ENCODE results near the gene BMP15.

BMP15 gene

DNA sequence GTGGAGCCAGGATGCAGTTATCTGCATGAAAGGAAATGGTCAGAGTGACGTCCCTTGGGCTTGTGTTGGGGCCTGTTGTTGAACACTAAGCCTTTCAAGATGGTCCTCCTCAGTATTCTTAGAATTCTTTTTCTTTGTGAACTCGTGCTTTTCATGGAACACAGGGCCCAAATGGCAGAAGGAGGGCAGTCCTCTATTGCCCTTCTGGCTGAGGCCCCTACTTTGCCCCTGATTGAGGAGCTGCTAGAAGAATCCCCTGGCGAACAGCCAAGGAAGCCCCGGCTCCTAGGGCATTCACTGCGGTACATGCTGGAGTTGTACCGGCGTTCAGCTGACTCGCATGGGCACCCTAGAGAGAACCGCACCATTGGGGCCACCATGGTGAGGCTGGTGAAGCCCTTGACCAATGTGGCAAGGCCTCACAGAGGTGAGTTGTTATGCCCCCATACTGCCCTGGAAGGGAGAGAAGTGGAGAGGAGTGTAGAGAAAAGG is at the start of gene BMP15:
Gene BMP15, plus strand, starts transcription at position 51 of the 492 bp plus-strand sequence. Its CDS starts 49 bp downstream, at position 100.
- H3K27me3 ChIP-seq (ENCODE audit: control insufficient read depth, insufficient read depth, low read length) = no peaks in the 10 kb centered on the region
- no peaks in the 10 kb centered on the region for H3K4me1 ChIP-seq (ENCODE audit: control insufficient read depth, insufficient read depth, low read length)
- H3K9me3 ChIP-seq (ENCODE audit: control insufficient read depth, insufficient read depth, low read length) = no peaks in the 10 kb centered on the region
- no peak within 1 kb of the TSS for H3K27ac ChIP-seq (ENCODE audit: low read depth, low read length)
- H3K9ac ChIP-seq (ENCODE audit: low read depth, low read length) = no peak within 1 kb of the TSS
- H3K4me3 ChIP-seq (ENCODE audit: low read depth, low read length) = no peak within 1 kb of the TSS
- no peaks in the 10 kb centered on the region for H3K36me3 ChIP-seq (ENCODE audit: control insufficient read depth, insufficient read depth, low read length)

GRCh38 chrX:50863471-50863870 is 47.1 kb upstream of the BMP15 start:
- Histone ChIP-seq H3K9me3 (ENCODE audit: control insufficient read depth, insufficient read depth, low read length) (no peaks in the 10 kb centered on the region), H3K27me3 (ENCODE audit: control insufficient read depth, insufficient read depth, low read length) (no peaks in the 10 kb centered on the region), H3K9ac (ENCODE audit: low read depth, low read length) (no peak overlapping the region), H3K36me3 (ENCODE audit: control insufficient read depth, insufficient read depth, low read length) (no peaks in the 10 kb centered on the region), H3K27ac (ENCODE audit: low read depth, low read length) (no peak overlapping the region), H3K4me1 (ENCODE audit: control insufficient read depth, insufficient read depth, low read length) (no peaks in the 10 kb centered on the region), H3K4me3 (ENCODE audit: low read depth, low read length) (no peak overlapping the region)

GRCh38 chrX:50865311-50865710 is 45.2 kb upstream of the BMP15 start:
- Histone ChIP-seq H3K9ac (ENCODE audit: low read depth, low read length) (no peak overlapping the region), H3K4me1 (ENCODE audit: control insufficient read depth, insufficient read depth, low read length) (no peaks in the 10 kb centered on the region), H3K27me3 (ENCODE audit: control insufficient read depth, insufficient read depth, low read length) (no peaks in the 10 kb centered on the region), H3K27ac (ENCODE audit: low read depth, low read length) (no peak overlapping the region), H3K9me3 (ENCODE audit: control insufficient read depth, insufficient read depth, low read length) (no peaks in the 10 kb centered on the region), H3K4me3 (ENCODE audit: low read depth, low read length) (no peak overlapping the region), H3K36me3 (ENCODE audit: control insufficient read depth, insufficient read depth, low read length) (no peaks in the 10 kb centered on the region)

DNA sequence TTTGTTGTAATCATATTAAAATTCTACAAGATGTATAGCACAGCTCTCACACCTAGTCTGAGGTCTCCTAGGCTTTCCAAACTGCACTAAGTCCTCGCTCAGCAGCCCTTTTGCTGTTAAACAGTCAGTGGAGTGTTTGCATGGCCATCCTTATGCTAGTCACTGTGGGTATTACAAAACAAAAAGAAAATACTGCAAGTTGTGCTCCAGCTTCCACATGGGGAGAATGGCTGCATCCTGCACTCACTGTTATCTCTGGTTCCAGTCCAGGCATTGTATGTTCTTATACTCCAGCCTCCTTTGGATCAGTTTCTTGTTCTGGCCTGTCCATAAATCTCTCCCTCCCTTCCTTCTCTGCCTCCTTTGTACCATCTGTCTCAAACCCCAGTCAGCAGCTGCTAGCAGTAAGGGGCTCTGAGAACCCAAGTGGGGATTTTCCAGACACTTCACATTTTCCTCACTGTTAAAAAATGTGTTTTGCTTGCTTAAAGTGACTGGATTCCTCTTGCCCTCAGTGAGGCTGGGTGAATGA is 38.5 kb upstream of the BMP15 start:
- Histone ChIP-seq H3K4me3 (ENCODE audit: low read depth, low read length) (no peak overlapping the region), H3K4me1 (ENCODE audit: control insufficient read depth, insufficient read depth, low read length) (peaks cover 11% of the 10 kb centered on the region), H3K27me3 (ENCODE audit: control insufficient read depth, insufficient read depth, low read length) (no peaks in the 10 kb centered on the region), H3K36me3 (ENCODE audit: control insufficient read depth, insufficient read depth, low read length) (no peaks in the 10 kb centered on the region), H3K27ac (ENCODE audit: low read depth, low read length) (no peak overlapping the region), H3K9ac (ENCODE audit: low read depth, low read length) (no peak overlapping the region), H3K9me3 (ENCODE audit: control insufficient read depth, insufficient read depth, low read length) (no peaks in the 10 kb centered on the region)

- Histone ChIP-seq H3K27ac (ENCODE audit: low read depth, low read length) (no peak overlapping the region), H3K9ac (ENCODE audit: low read depth, low read length) (no peak overlapping the region), H3K9me3 (ENCODE audit: control insufficient read depth, insufficient read depth, low read length) (no peaks in the 10 kb centered on the region), H3K4me1 (ENCODE audit: control insufficient read depth, insufficient read depth, low read length) (peaks cover 15% of the 10 kb centered on the region), H3K27me3 (ENCODE audit: control insufficient read depth, insufficient read depth, low read length) (no peaks in the 10 kb centered on the region), H3K36me3 (ENCODE audit: control insufficient read depth, insufficient read depth, low read length) (no peaks in the 10 kb centered on the region), H3K4me3 (ENCODE audit: low read depth, low read length) (no peak overlapping the region)
Observed at GRCh38 chrX:50874876-50875275, 35.7 kb upstream of the BMP15 start.

DNA sequence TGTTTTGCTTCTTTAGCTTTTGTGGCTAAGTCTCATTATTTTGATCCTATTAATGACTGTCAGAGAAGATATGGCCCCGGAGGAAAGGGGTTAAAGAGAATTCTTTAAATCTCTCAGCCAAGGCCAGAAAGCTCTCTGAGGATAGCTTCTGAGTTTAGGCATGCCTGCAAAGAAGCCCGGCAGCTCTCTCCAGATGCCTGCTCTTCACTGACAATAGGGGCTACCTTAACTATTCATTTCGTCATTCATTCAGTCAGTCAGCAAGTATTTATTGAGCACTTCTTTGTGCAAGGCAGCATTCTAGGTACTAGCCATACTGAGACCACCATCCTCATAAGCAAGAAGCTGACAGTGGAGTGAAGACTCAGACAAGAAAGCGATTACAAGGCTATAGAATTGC is 34.0 kb upstream of the BMP15 start:
- Histone ChIP-seq H3K4me1 (ENCODE audit: control insufficient read depth, insufficient read depth, low read length) (peaks cover 15% of the 10 kb centered on the region), H3K9me3 (ENCODE audit: control insufficient read depth, insufficient read depth, low read length) (no peaks in the 10 kb centered on the region), H3K9ac (ENCODE audit: low read depth, low read length) (no peak overlapping the region), H3K36me3 (ENCODE audit: control insufficient read depth, insufficient read depth, low read length) (no peaks in the 10 kb centered on the region), H3K4me3 (ENCODE audit: low read depth, low read length) (no peak overlapping the region), H3K27ac (ENCODE audit: low read depth, low read length) (no peak overlapping the region), H3K27me3 (ENCODE audit: control insufficient read depth, insufficient read depth, low read length) (no peaks in the 10 kb centered on the region)

DNA sequence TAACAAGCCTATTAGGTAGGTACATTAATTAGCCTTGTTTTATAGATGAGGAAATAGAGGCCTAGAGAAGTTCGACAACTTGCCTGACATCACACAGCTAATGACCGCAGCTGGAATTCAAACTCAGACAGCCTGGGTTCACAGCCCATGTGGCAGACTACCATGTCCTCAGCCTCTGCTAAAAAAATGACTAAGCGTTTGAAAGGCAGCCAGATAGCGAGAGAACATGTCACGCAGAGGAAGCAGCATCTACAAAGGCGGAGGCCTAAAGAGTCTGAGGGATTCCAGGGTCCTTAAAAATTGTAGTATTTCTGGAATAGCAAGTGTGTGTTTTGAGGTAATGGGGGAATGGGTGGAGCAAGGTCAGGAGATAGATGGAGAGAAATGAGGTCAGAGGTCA is 33.2 kb upstream of the BMP15 start:
- H3K4me1 ChIP-seq (ENCODE audit: control insufficient read depth, insufficient read depth, low read length) = peaks cover 15% of the 10 kb centered on the region
- no peaks in the 10 kb centered on the region for H3K36me3 ChIP-seq (ENCODE audit: control insufficient read depth, insufficient read depth, low read length)
- no peak overlapping the region for H3K4me3 ChIP-seq (ENCODE audit: low read depth, low read length)
- H3K27ac ChIP-seq (ENCODE audit: low read depth, low read length) = no peak overlapping the region
- no peak overlapping the region for H3K9ac ChIP-seq (ENCODE audit: low read depth, low read length)
- no peaks in the 10 kb centered on the region for H3K27me3 ChIP-seq (ENCODE audit: control insufficient read depth, insufficient read depth, low read length)
- H3K9me3 ChIP-seq (ENCODE audit: control insufficient read depth, insufficient read depth, low read length) = no peaks in the 10 kb centered on the region

DNA sequence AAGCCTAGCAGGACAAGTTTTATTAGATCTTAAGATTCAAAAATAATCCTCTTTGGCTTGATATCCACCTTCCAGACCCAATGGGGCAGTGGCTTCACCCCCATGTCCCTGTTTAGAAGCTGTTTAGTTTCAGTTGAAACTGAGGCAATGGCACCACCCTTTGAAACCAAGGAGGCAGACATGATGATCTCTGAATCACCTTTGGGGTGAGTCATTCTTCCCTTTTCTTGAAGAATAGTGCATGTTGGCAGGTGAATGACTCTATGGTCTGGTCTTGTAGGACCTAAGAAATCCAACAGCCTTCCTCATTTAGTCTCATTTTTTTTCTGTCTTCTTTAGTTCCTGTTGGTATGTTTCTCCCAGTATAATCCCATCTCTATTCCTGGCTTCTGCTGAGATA is 29.5 kb upstream of the BMP15 start:
- H3K4me1 ChIP-seq (ENCODE audit: control insufficient read depth, insufficient read depth, low read length) = peaks cover 13% of the 10 kb centered on the region
- H3K27me3 ChIP-seq (ENCODE audit: control insufficient read depth, insufficient read depth, low read length) = no peaks in the 10 kb centered on the region
- H3K27ac ChIP-seq (ENCODE audit: low read depth, low read length) = no peak overlapping the region

GRCh38 chrX:50888884-50889283 is 21.7 kb upstream of the BMP15 start:
- H3K36me3 ChIP-seq (ENCODE audit: control insufficient read depth, insufficient read depth, low read length) = no peaks in the 10 kb centered on the region

More for the DNA sequence above, 29.5 kb upstream of the BMP15 start:
- H3K9me3 ChIP-seq (ENCODE audit: control insufficient read depth, insufficient read depth, low read length) = no peaks in the 10 kb centered on the region
- H3K9ac ChIP-seq (ENCODE audit: low read depth, low read length) = no peak overlapping the region
- no peaks in the 10 kb centered on the region for H3K36me3 ChIP-seq (ENCODE audit: control insufficient read depth, insufficient read depth, low read length)
- H3K4me3 ChIP-seq (ENCODE audit: low read depth, low read length) = no peak overlapping the region

DNA sequence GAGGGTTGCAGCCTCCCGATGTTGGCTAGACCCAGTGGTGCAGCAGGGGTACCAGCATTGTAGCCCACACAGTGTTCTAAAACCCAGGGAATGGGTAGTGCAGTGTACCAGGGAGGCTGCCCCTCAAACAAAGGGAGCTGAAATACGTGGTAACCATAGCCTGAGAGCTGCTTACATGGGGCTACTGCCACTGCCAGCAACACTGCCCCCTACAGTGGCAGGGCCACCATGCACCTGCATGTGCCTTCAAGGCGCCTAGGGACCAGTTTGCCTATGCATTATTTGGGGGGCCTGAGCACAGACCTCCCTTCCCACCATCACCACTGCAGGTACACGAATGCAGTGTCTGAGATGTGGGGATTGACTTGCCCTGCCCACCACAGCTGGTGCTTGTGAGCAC is 21.0 kb upstream of the BMP15 start:
- Histone ChIP-seq H3K4me1 (ENCODE audit: control insufficient read depth, insufficient read depth, low read length) (no peaks in the 10 kb centered on the region), H3K4me3 (ENCODE audit: low read depth, low read length) (no peak overlapping the region), H3K9ac (ENCODE audit: low read depth, low read length) (no peak overlapping the region), H3K36me3 (ENCODE audit: control insufficient read depth, insufficient read depth, low read length) (no peaks in the 10 kb centered on the region), H3K9me3 (ENCODE audit: control insufficient read depth, insufficient read depth, low read length) (no peaks in the 10 kb centered on the region), H3K27ac (ENCODE audit: low read depth, low read length) (no peak overlapping the region), H3K27me3 (ENCODE audit: control insufficient read depth, insufficient read depth, low read length) (no peaks in the 10 kb centered on the region)

More at GRCh38 chrX:50888884-50889283, 21.7 kb upstream of the BMP15 start:
- no peaks in the 10 kb centered on the region for H3K9me3 ChIP-seq (ENCODE audit: control insufficient read depth, insufficient read depth, low read length)
- H3K9ac ChIP-seq (ENCODE audit: low read depth, low read length) = no peak overlapping the region
- H3K4me3 ChIP-seq (ENCODE audit: low read depth, low read length) = no peak overlapping the region
- H3K27me3 ChIP-seq (ENCODE audit: control insufficient read depth, insufficient read depth, low read length) = no peaks in the 10 kb centered on the region
- no peaks in the 10 kb centered on the region for H3K4me1 ChIP-seq (ENCODE audit: control insufficient read depth, insufficient read depth, low read length)
- no peak overlapping the region for H3K27ac ChIP-seq (ENCODE audit: low read depth, low read length)

- H3K4me3 ChIP-seq (ENCODE audit: low read depth, low read length) = no peak overlapping the region
- H3K4me1 ChIP-seq (ENCODE audit: control insufficient read depth, insufficient read depth, low read length) = no peaks in the 10 kb centered on the region
- no peak overlapping the region for H3K27ac ChIP-seq (ENCODE audit: low read depth, low read length)
Observed at GRCh38 chrX:50893047-50893446, 17.5 kb upstream of the BMP15 start.

More at GRCh38 chrX:50893047-50893446, 17.5 kb upstream of the BMP15 start:
- H3K36me3 ChIP-seq (ENCODE audit: control insufficient read depth, insufficient read depth, low read length) = no peaks in the 10 kb centered on the region
- H3K9ac ChIP-seq (ENCODE audit: low read depth, low read length) = no peak overlapping the region
- no peaks in the 10 kb centered on the region for H3K9me3 ChIP-seq (ENCODE audit: control insufficient read depth, insufficient read depth, low read length)
- H3K27me3 ChIP-seq (ENCODE audit: control insufficient read depth, insufficient read depth, low read length) = no peaks in the 10 kb centered on the region

Measured in HUES48 (cell line).